Stimulated activated CD8-positive, alpha-beta memory T cell treated with anti-CD3 and anti-CD28 coated beads, Interleukin-12 subunit alpha, Interleukin-12 subunit beta, amount 100 ng/mL, for 1 hour (primary cell): ENCODE data around the gene ZSCAN20.
"Not testable (repeated sequence)": the region's sequence is repeated elsewhere in the genome, so short reads cannot be mapped to it uniquely, and the experiment has no call there.

Experiments
- DNase-seq: peaks from one replicate; pipeline ENCODE4 v3.0.0-alpha.2; 2020; ENCODE audit warnings: low read depth

ZSCAN20 gene

DNA sequence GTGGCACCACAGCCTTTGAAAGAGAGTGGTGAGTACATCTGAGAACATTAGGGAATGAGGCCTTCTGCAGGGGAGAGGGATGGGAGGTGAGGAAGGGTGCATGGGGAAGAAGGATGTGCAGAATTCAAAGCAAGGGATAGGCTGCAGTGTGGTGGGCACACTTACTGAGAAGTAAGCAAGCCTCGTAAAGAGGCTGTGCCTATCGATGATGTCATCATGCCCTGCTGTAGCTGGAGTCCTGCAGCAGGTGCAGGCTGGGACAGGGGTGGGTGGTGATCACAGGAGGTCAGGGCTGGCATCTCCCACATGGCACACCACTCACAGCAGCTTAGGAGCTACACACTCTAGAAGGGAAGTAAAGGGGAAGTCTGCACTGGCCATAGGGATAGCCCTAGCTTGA lies 16.2 kb downstream of the ZSCAN20 start:
- DNase-seq = no peak

DNA sequence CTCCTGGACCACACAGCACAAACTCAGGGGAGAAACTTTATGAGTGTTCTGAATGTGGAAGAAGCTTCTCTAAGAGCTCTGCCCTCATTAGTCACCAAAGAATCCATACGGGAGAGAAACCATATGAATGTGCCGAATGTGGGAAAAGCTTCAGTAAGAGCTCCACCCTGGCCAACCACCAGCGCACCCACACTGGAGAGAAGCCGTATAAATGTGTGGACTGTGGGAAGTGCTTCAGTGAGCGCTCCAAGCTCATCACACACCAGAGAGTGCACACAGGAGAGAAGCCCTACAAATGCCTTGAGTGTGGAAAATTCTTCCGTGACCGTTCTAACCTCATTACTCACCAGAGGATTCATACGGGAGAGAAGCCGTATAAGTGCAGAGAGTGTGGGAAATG lies 22.5 kb downstream of the ZSCAN20 start:
- DNase-seq = no peak

DNA sequence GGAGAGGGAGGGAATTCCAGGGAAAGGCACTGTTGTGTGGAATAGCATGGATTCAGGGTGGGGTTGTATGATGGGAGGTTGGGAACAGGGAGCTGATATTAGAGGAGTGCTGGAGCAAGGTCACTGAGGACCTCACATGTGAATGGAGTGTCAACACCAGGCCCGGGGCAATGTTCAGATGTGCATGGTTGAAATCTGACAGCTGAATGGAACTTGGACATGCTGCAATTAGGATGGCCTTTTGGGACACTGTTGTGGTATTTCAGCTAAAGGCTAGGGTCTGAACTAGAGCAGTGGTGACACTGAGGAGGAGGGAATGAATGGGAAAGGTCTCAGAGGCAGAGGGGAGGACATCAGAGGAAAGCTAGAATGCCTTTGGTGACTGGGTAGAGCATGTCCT lies 25.0 kb downstream of the ZSCAN20 start:
- no peak for DNase-seq

DNA sequence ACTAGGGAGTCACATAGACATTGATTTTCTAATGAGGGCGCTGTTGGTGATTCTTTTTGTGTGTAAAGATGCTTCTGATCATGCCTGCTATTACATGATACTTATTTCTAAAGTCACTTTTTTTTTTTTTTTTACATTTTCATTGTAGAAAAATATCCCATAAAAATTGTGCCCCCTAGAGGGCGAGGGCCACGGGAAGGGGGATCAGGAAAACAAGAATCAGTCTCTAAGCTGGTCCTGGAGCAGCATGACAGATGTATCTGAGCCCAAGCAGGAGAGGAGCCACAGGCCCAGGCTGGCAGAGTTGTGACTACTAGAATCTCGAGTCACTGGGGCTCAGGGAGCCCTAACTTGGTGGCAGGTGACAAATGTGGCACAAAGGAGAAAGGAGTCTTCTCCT lies 28.1 kb downstream of the ZSCAN20 start:
- DNase-seq = no peak

DNA sequence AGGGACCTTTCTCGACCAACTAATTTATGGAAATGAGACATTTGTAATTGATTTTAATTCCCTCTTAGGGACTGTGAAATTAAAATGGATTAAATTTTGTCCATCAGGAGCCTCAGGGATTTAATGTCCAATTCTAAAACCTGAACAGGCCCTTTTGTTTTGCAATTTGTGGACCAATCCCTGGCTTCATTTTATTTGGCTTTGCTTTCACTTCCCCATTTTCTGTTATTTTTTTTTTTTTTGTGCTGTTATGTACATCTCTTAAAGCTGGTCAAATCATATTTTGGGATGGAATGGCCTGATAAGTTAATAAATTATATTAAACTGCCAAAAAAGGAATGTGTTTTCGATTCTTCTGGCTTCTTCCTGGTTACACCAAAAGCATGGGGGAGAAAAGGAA lies 28.9 kb downstream of the ZSCAN20 start:
- no peak for DNase-seq

DNA sequence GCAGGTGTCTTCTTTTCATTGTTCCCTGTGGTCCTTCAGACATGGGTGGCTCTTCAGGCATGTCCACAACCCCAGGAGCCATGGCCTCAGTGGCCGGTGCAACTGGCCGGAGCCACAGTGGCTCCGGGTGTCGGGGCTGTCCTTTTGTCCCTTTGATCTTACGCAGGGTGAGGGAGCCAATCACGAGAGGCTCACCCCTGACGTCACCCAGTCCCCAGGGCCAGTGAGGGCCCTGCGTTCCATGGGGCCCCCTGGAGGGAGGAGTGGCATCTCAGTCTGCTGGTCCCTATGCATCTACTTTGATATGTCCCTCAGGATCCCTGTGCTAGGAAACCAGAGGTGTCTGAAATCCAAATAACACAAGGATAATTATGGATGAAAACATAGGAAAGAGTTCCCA lies 29.3 kb downstream of the ZSCAN20 start:
- DNase-seq = no peak

DNA sequence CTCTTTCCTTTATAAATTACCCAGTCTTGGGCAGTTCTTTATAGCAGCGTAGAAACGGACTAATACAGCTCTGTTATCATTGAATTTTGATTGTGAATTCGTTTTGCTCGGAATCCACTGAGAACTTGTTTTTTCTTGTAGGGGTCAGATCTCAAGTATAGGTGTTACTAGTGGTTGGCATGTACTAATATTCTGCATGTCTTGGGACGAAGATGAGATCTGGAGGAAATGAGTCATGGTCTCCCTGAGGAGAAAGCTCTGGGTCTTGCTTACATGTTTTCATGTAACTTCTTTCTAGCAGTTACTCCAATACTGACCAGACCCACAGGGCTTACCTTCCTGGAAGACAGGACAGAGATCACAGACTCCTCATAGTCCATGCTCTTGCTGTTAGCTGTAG lies 30.3 kb downstream of the ZSCAN20 start:
- no peak for DNase-seq

DNA sequence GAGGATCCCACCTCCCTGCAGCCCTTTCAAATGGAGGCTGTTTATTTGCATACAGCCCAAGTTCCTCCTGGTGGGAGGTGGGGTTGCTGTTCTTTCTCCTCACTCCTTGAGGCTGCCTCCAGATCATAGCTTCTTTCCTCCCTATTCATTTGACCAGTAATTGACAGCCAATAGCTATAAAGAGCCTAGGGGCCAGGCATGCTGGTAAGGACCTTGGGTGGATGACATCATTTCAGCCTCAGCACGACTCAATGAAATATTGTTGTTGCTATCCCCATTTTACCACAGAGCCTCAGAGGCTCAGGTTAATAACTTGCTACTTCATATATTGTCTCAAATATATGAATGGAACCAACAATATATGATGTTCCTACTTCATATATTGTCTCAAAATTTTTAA lies 31.1 kb downstream of the ZSCAN20 start:
- no peak for DNase-seq

DNA sequence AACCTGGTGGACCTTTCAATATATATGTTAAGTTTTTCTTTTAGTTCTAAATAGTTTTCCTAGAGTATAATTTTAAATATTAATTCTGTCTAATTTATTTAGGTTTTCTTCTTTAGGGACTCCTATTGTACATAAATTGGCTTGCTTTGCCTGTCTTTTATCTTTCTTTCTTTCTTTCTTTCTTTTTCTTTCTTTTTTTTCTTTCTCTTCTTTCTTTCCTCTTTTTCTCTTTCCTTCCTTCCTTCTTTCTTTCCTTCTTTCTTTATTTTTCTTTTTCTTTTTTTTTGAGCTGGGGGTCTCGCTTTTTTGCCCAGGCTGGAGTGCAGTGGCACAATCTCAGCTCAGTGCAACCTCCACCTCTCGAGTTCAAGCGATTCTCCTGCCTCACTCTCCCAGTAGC lies 35.2 kb downstream of the ZSCAN20 start:
- DNase-seq = no peak

DNA sequence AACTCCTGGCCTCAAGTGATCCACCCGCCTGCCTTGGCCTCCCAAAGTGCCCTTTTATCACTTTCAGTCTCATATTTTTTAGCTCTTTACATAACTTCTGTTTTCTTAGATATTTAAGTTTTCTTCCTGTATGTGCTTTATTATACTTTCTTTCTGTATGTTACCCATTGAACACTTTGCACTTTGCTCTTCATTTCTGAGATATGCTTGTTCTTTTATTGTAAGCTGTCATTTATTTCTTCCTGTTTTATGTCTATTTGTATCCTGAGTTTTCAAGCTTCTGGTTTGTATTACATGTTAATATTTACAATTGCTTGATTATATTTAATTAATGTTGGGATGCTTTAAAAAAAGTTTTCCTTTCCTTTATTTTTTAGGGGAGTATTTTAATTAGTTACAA lies 35.7 kb downstream of the ZSCAN20 start:
- no peak for DNase-seq

DNA sequence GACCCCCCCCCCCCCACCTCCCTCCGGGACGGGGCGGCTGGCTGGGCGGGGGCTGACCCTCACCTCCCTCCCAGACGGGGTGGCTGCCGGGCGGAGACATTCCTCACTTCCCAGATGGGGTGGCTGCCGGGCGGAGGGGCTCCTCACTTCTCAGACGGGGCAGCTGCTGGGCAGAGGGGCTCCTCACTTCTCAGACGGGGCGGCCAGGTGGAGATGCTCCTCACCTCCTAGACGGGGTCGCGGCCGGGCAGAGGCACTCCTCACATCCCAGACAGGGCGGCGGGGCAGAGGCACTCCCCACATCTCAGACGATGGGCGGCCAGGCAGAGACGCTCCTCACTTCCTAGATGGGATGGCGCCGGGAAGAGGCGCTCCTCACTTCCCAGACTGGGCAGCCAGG lies 36.8 kb downstream of the ZSCAN20 start:
- not testable (repeated sequence) for DNase-seq

DNA sequence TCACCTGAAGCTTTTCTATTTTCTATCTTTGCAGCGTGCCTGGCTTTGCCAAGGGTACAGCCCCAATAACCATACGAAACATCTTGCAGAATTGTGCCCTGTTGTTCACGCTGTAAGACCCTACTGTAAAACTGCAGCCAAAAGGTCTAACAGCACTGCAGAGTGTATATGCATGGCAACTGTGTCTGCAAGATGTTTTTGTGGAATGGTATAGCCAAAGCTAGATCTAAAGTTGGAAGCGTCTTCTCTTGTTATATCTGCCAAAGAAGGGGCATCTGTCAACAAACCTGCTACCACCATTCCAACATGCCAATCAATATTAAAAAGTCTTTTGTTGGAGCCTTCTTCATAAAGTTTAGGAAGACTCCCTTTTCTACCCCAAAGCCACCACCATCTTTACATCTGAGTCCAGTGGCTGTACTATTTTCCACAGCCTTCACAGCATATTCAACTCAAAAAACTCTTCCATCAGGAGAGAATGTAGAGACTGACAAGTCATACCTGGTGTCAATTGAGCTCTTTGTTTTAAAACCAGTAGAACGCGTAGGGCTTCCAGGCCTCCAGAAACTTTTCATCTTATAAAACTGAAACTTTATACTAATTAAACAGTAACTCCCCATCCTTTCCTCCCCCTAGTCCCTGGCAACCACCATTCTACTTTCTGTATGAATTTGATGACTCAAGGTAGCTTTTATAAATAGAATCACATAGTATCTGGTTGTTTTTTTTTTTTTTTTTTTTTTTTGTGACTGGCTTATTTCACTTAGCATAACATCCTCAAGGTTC lies 40.0 kb downstream of the ZSCAN20 start:
- no peak for DNase-seq

DNA sequence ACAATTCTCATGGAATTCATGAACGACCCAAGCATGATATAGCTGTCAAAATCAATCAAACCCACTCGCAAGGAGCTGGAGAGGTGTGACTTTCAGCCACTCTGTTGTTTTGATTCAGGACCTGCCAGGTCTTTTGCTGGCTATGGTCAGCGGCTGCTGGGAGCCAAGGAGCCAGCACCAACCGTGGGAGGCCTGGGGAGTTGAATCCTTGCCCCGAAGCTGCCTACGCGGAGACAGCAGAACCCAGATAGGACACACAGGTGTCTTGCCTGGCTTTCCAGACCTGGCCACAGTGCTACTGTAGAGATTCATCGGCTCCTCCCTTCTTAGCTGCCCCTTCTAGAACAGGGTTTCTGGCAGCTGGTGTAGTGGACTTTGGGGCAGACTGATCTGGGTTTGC lies 42.7 kb downstream of the ZSCAN20 start:
- no peak for DNase-seq

DNA sequence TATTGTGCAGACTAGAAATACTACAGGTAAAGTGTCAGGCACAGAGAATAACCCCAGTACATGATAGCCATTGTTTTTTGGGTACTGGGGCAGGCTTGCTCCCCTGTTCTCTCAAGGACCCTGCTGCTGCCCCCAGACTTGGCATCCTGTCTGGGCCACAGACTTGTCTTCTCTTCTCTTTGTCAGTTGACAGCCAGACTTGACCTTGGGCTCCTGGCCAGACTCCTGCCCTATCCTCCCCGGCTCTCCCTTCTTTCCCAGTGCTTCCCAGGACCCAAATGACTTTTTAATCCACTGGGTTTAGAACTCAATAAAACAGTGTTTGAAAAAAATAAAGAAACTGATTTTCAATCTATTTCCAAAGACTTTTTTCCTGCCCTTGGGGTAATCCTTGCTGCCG lies 43.2 kb downstream of the ZSCAN20 start:
- DNase-seq = no peak

DNA sequence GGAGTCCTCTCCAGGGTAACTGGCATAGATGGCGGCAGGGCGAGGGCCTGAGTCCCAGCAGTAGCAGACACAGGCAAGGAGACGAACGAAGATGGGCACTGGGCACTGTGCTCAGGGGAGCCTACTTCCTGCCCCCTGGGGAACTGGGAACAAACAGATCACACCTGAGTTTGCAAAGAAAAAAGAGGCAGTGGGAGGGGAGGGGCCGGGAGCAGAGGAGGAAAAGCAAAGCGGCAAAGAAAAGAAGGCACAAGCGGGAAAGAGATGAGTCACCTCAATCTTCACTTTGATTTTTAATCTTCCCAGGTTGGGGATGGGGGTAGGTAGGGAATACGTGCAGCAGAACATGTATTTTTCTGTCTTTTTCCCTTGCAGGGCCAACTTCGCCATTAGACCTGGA lies 44.0 kb downstream of the ZSCAN20 start:
- no peak for DNase-seq

DNA sequence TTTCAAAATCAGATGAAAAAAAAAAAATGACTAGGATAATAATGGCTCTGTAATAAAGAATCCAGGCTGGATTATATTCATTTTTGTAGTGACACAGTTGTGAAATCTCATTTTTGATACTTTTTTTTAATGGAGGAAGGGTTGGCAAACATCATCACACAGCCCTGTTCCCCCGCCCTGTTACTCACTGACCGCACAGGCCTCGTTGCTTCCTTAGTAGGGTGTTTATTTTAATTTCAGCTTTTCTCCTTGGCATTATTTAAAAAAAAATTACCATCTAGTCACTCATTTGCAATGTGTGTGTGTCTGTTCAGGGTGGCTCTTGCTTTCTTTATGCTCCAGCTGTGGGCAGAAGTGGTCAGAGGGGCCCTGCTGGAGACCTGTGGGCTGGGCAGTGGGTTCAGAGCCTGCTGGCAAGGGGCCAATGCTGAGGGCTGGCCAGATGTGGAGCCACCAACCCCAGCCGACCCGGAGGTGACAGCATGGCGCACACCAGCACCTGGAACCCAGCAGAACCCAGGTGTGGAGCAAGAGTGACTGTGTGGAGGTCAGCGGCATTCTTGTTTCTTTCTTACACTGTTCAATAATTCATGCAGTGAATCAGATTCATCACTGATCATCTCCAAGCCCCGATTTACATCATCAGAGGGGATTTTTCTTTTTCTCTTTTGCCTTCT lies 44.6 kb downstream of the ZSCAN20 start:
- no peak for DNase-seq

DNA sequence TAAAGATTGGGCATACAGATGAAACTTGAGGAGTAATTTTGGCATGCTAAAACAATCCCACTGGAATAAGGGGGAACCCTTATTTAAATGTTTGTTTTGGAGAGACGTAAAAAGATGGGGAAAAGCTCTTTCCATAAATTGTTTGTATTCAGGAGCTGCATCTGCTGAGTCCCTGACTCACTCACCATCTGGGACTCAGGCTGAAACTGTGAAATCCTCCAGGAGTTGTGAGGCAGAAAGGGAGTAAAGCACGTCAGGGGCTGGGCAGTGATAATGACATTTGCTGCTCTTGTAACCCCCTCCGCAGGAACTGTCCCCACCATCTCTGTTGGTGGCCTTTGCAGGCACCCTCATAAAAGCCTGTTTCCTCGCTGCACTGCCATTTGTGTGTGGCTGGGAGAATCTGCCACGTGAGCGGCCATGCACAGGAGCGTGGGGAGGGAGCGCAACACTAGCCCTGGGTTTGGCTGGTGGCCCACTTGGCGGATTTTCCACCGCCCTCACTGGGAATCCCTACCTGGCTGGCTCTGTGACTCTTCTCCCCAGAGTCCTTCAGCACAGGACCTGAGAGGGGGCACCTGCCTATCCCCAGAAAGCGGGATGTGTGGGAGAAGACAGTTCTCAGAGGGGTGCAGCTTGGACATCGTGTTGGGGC lies 45.3 kb downstream of the ZSCAN20 start:
- DNase-seq = no peak

DNA sequence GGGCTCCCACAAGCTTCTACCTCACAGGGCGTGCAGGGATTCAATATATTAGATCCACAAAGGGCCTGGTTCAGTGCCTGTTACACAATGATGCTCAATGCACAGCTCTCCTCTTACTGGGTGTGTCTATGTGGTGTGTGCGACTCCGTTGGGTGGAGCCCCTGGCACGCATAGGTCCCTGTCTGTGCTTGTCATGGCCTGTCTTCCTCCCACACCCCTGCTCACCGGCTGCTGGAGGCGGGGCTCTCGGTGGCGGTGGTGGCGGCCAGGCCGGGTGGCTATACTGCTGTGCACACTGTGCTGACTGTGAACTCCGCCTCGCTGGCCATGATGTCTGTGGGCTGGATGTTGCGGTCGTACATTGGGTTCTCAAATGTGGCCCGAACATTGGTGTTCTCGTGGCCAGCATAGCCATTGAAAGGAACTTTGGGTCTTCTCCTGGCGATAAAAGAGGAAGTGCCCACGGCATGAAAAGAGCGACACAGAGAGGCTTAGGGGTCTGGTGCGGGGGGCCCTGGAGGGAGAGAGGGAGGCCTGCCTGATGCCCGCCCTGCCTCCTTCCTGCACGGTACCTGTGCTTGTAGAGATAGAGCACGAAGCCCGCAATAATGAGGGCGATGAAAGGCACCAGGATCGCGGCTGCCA lies 46.9 kb downstream of the ZSCAN20 start:
- no peak for DNase-seq

DNA sequence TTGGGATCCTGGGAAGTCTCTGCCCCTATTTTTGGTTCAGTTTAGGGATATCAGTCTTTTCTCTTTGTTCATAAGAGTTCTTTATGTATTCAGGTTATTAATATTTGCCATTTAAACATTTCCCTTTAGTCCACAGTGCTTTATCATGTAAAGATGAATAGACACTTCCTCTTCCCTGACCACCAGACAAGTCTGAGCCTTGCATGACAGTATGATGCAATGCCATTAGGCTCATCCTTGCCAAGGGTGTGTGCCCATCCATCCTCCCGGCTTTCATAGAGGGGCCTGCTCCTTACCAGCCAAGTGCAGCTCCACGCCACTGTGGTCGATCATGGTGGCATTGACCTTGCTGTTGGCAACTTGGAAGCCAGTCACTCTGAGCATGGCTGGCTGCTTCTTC lies 52.1 kb downstream of the ZSCAN20 start:
- no peak for DNase-seq

DNA sequence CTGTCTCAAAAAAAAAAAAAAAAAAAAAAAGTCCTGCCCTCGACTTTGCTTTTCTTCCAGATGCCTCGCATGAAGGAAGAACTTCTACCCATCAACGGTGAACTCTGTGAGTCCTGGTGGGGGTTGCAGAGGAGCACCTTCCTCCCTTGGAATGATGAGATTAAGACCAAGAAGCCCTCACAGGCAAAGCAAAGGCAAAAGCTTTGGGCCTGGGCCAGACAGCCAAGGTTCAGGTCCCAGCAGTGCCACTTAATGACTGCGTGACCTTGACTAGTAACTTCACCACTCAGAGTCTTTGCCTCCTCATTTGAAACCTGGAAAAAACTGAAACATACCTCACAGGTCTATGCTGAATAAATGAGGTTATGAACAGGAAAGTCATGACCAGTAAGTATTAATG lies 55.5 kb downstream of the ZSCAN20 start:
- DNase-seq = no peak

DNA sequence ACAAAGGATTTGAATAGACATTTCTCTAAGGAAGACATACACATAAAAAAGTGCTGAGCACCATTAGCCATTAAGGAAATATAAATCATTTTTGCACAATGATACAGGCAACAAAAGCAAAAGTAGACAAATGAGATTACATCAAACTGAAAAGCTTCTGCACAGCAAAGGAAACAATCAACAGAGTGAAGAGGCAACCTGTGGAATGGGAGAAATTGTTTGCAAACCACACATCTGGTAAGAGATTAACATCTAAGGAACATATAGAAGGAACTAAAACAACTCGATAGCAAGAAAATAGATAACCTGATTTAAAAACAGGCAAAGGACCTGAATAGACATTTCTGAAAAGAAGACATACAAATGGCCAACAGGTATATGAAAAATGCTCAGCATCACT lies 57.5 kb downstream of the ZSCAN20 start:
- no peak for DNase-seq

DNA sequence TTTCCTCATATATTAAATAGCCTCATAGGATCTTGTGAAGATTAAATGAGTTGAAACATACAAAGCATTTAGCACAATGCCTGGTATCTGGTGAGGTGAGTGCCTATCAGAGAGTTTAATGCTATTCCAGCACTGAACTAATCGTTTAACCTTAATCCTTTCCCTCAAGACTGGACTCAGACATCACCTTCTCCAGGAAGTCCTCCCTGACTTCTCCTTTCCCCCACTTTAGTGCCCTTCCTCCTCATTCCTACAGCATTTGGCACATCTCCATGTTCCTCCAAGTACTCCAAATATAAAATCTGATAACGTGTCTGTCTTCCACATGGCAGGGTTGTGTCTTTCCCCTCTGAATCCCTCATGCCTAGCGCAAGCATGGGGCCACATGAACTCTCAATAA lies 59.8 kb downstream of the ZSCAN20 start:
- no peak for DNase-seq

DNA sequence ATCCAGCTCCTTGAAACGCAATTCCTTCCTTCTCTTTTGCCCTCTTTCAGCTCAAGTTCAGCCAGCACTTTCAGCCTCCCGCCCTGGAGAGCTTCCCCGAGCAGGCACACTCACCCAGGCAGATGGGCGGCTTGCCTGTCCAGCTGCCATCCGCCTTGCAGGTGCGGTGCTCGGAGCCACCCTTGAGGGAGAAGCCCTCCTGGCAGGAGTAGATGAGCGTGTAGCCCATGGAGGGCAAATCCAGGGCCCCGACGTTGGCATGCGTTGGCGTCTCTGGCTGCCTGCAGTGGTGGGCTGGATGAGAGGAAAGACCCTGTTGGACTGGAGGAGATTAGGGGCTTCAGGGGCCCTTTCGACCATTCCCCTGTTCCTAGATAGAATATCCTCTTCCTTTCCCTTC lies 60.5 kb downstream of the ZSCAN20 start:
- no peak for DNase-seq
